ENCODE results near the gene RALGPS2. TPM values are rescaled to one million over a fixed set of nuclear protein-coding genes. Genes with fewer than 3 reads are reported as not detected.

Gene RALGPS2
- polyA plus RNA-seq, 1 of the 3 experiments (the other 2 are of a cell fraction) = 5.1 TPM

- no peak overlapping the region for H3K27ac ChIP-seq (ENCODE audit: low read depth in 2 of 2, low read length in 1 of 2)
- H3K9ac ChIP-seq = no peak overlapping the region
- H3K9me3 ChIP-seq = no peaks in the 10 kb centered on the region
- no peak for DNase-seq
- no peak for TF ChIP-seq MAX (IDR thresholded peaks at IDR 0.05; ENCODE audit: low read depth)
- no peak for TF ChIP-seq NRF1 (IDR thresholded peaks at IDR 0.05; ENCODE audit: low read depth, low read length)
- TF ChIP-seq SMC3 (IDR thresholded peaks at IDR 0.05; ENCODE audit: low read depth, low read length) = no peak
- no peak for TF ChIP-seq EP300 (IDR thresholded peaks at IDR 0.05; ENCODE audit: borderline replicate concordance in 1 of 2, low read depth in 1 of 2, low read length in 1 of 2)
- TF ChIP-seq ELF1 (IDR thresholded peaks at IDR 0.05) = no peak
- no peak for TF ChIP-seq FOXM1 (IDR thresholded peaks at IDR 0.05; ENCODE audit: low read depth)
- TF ChIP-seq FOSL2 (IDR thresholded peaks at IDR 0.05; ENCODE audit: borderline replicate concordance, low read depth) = no peak
- no peak for TF ChIP-seq IRF3 (IDR thresholded peaks at IDR 0.05; ENCODE audit: low read depth, low read length)
- no peak for TF ChIP-seq SIN3A (IDR thresholded peaks at IDR 0.05; ENCODE audit: borderline replicate concordance, low read depth, low read length)
- TF ChIP-seq USF2 (IDR thresholded peaks at IDR 0.05; ENCODE audit: borderline replicate concordance, low read depth, low read length) = no peak
- no peak for TF ChIP-seq YY1 (IDR thresholded peaks at IDR 0.05; ENCODE audit: low read depth)
- no peak for TF ChIP-seq REST (IDR thresholded peaks at IDR 0.05; ENCODE audit: low read depth, low read length)
- no peak for TF ChIP-seq TCF12 (IDR thresholded peaks at IDR 0.05)
- TF ChIP-seq RXRA (IDR thresholded peaks at IDR 0.05; ENCODE audit: borderline replicate concordance, low read depth) = no peak
- no peaks in the 10 kb centered on the region for H3K9me2 ChIP-seq
- no peak overlapping the region for H3K4me2 ChIP-seq
- ChIA-PET CTCF (interaction anchor here (0.8 to 11.1 kb wide), 6 partner anchors 11 to 254 kb away, joined by 3 to 243 read pairs (median 6); no protein-coding TSS in a partner anchor), POLR2A (no interaction called here)
- no peak overlapping the region for H2AFZ ChIP-seq (ENCODE audit: low read depth)
- no peaks in the 10 kb centered on the region for H3K36me3 ChIP-seq (replicated peaks in 1 of 2; ENCODE audit: control insufficient read depth in 1 of 2, insufficient read depth in 2 of 2, low read length in 1 of 2)
- 74% methylated on average over 4 of the region's 4 CpGs for WGBS (ENCODE audit: low lambda C conversion rate)
- H4K20me1 ChIP-seq (ENCODE audit: insufficient read depth) = no peaks in the 10 kb centered on the region
- H3K4me3 ChIP-seq (ENCODE audit: low read depth in 2 of 2, low read length in 1 of 2) = no peak overlapping the region
- H3K4me1 ChIP-seq (ENCODE audit: control insufficient read depth in 1 of 2, insufficient read depth in 2 of 2, low read depth in 1 of 2, low read length in 1 of 2) = no peaks in the 10 kb centered on the region; a peak in 1 of 4 replicates
- H3K79me2 ChIP-seq (ENCODE audit: insufficient read depth) = peaks cover 19% of the 10 kb centered on the region; the same call in 1 of the 2 replicates
- H3K27me3 ChIP-seq (ENCODE audit: insufficient read depth) = no peaks in the 10 kb centered on the region
- no peaks in the 10 kb centered on the region for H3F3A ChIP-seq (replicated peaks; ENCODE audit: insufficient read depth)
These were observed 26.0 kb downstream of the RALGPS2 start for GRCh38 chr1:178751046-178751445.
